ENCODE results near the gene SLC37A1.
A peak's percentile ranks its signal among the peaks of the same experiment; 100 is the strongest.
"Not testable (repeated sequence)": the region's sequence is repeated elsewhere in the genome, so short reads cannot be mapped to it uniquely, and the experiment has no call there.

Gene SLC37A1

GRCh38 chr21:42597487-42598158 lies 84.0 kb downstream of the SLC37A1 start:
- DNase-seq, result no peak

- no peak for DNase-seq
Observed at GRCh38 chr21:42598159-42598735, 84.6 kb downstream of the SLC37A1 start.

- DNase-seq, result no peak
Observed at GRCh38 chr21:42599486-42599885, 85.8 kb downstream of the SLC37A1 start.

GRCh38 chr21:42599962-42600361 lies 86.3 kb downstream of the SLC37A1 start:
- no peak for DNase-seq

GRCh38 chr21:42601656-42602055 lies 88.0 kb downstream of the SLC37A1 start:
- no peak for DNase-seq

- no peak for DNase-seq
Observed at GRCh38 chr21:42607102-42607501, 93.5 kb downstream of the SLC37A1 start.

- DNase-seq, result no peak
Observed at GRCh38 chr21:42607525-42608102, 94.0 kb downstream of the SLC37A1 start.

- DNase-seq, result no peak
Observed at GRCh38 chr21:42608446-42608845, 94.8 kb downstream of the SLC37A1 start.

- no peak for DNase-seq
Observed at GRCh38 chr21:42609811-42610210, 96.2 kb downstream of the SLC37A1 start.

GRCh38 chr21:42611852-42612251 lies 98.2 kb downstream of the SLC37A1 start:
- DNase-seq, result no peak

- no peak for DNase-seq
Observed at GRCh38 chr21:42612390-42612789, 98.7 kb downstream of the SLC37A1 start.

- DNase-seq, result no peak
Observed at GRCh38 chr21:42613756-42614155, 100.1 kb downstream of the SLC37A1 start.

- no peak for DNase-seq
Observed at GRCh38 chr21:42614396-42614795, 100.7 kb downstream of the SLC37A1 start.

- peak; percentile 44 for DNase-seq
Observed at GRCh38 chr21:42614811-42615351, 101.2 kb downstream of the SLC37A1 start.

- DNase-seq, result not testable (repeated sequence)
Observed at GRCh38 chr21:42615377-42615776, 101.7 kb downstream of the SLC37A1 start.

- DNase-seq, result no peak
Observed at GRCh38 chr21:42615924-42616323, 102.3 kb downstream of the SLC37A1 start.

GRCh38 chr21:42616446-42616845 lies 102.8 kb downstream of the SLC37A1 start:
- DNase-seq, result no peak

- DNase-seq, result no peak
Observed at GRCh38 chr21:42616941-42617340, 103.3 kb downstream of the SLC37A1 start.

GRCh38 chr21:42617486-42617885 lies 103.8 kb downstream of the SLC37A1 start:
- DNase-seq, result no peak

- DNase-seq, result no peak
Observed at GRCh38 chr21:42618707-42619102, 105.1 kb downstream of the SLC37A1 start.

GRCh38 chr21:42619166-42619565 lies 105.5 kb downstream of the SLC37A1 start:
- no peak for DNase-seq

GRCh38 chr21:42619841-42620240 lies 106.2 kb downstream of the SLC37A1 start:
- DNase-seq, result no peak

- peak; percentile 74 for DNase-seq
Observed at GRCh38 chr21:42621166-42621818, 107.6 kb downstream of the SLC37A1 start.

GRCh38 chr21:42621819-42622177 lies 108.1 kb downstream of the SLC37A1 start:
- peak; percentile 98 for DNase-seq

All from NCI-H345 (cell line).